Activated T-cell treated with anti-CD3 and anti-CD28 coated beads for 1 hour (primary cell): ENCODE measurements around the gene KRTAP10-11.
"Not testable (repeated sequence)": the region's sequence is repeated elsewhere in the genome, so short reads cannot be mapped to it uniquely, and the experiment has no call there.

ENCODE experiments used
- DNase-seq: peaks from one replicate; pipeline ENCODE4 v3.0.0-alpha.2; 2020; ENCODE audit warnings: low read depth

The KRTAP10-11 gene

DNA sequence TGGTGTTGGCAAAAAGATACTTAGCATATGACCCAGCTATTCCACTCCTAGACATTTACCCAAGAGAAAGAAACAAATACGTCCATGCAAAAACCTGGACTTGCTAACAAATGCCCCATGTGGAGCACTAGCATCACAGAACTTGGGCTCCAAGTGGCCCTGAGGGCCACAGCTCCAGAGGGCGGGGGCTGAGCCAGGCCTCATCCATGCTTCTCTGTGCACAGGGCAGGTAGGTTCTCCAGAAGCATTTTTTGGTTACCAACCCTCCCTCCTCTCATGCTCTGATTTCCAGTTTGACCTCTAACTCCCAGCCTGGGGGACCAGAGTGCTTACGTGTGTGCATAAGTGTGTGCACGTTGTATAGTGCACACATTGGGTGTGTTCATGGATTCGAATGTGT is 18.5 kb downstream of the KRTAP10-11 start:
- no peak for DNase-seq

- no peak for DNase-seq
Observed at GRCh38 chr21:44666401-44667320, 20.4 kb downstream of the KRTAP10-11 start, which contains the start of gene KRTAP12-2. Gene KRTAP12-2, minus strand, starts transcription at chr21:44666927. Its CDS starts 41 bp downstream, at chr21:44666886.

DNA sequence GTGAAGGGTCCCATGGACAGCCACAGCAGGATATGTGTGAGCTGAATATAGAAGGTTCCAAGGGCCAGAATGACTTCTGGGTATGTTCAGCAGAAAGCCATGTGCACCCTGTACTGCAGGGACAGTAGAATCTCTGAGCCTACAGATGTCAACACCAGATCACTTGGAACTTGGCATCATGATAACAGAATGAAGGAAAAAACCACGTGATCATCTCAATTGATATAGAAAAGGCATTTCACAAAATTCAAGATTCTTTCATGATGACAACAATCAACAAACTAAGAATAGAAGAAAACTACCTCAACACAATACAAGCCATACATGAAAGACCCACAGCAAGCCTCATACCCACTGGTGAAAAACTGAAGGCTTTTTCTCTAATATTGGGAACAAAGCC is 21.4 kb downstream of the KRTAP10-11 start:
- DNase-seq: no peak

- DNase-seq: no peak
Observed at GRCh38 chr21:44670642-44671432, 24.6 kb downstream of the KRTAP10-11 start.

DNA sequence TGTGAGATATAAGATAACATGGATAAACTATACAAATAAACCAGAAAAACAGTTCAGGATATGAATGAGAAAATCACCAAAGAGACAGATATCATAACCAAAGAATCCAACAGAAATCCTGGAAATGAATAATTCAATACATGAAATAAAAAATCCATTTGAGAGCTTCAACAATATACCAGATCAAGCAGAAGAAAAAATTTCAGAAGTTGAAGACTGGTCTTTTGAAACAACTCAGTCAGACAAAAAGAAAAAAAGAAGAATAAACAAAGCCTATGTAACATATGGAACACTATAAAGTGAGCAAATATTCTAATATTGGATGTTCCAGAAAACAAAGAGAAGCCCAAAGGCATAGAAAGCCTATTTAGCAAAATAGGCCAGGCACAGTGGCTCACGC is 25.7 kb downstream of the KRTAP10-11 start:
- DNase-seq: no peak

- no peak for DNase-seq
Observed at GRCh38 chr21:44677881-44678280, 31.7 kb downstream of the KRTAP10-11 start.

- no peak for DNase-seq
Observed at GRCh38 chr21:44681152-44681551, 34.9 kb downstream of the KRTAP10-11 start.

GRCh38 chr21:44681861-44682579 is 35.8 kb downstream of the KRTAP10-11 start, which contains the start of gene KRTAP12-1:
Gene KRTAP12-1, minus strand, starts transcription at chr21:44682163. Its CDS starts 40 bp downstream, at chr21:44682123.
- no peak for DNase-seq

DNA sequence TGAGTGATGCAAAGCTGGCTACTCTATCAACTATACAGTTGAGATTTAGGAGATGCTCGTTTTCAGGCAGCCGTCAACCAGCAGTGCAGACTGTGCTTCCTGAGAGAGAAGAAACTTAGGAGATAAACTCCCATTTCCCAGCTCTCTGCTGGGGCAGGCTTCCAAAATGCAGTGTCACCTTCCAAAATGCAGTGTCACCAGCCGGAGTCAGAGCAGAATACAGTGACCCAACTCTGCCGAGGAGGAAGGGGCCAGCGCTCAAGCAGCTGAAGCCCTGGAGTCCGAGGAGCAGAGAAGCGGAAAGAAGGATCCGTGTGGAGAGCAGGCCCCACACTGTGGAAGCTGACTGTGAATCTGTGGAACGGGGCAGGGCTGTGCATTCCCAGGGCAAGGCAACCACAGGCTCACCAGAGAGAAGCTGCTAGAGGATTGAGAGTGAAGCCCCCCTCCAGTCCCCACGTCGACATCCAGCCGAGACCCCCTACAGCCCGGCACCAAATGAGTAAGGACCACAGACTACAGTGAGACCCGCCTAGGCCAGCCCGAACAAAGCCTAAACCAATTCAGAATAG is 36.5 kb downstream of the KRTAP10-11 start:
- no peak for DNase-seq

DNA sequence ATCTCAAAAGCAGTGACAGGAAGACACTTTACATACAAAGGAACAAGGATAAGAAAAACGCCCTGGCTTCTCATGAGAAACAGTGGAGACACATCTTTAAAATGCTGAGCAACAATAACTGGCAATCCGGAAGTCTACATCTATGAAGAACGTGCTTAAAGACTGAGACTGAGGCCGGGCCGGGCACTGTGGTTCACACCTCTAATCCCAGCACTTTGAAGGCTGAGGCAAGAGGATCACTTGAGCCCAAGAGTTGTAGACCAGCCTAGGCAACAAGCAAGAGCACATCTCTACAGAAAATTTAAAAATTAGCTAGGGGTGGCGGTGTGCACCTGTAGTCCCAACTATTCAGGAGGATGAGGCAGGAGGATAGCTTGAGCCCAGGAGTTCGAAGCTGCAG is 37.9 kb downstream of the KRTAP10-11 start:
- no peak for DNase-seq

DNA sequence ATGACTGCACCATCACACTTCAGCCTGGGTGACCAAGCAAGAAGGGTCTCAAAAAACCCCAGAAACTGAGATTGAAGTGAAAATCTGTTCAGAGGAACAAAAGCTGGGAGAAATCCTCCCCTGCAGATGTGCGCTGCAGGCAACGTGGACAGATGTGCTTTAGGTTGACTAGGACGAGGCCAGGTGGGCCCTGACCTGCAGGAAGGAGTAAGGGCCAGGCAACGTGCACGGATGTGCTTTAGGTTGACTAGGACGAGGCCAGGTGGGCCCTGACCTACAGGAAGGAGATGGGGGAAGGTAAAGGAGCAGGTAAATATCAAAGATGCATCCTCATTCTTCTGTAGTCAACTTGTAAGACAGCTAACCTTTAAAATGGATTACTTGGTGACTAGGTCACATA is 38.3 kb downstream of the KRTAP10-11 start:
- DNase-seq: no peak

GRCh38 chr21:44685050-44685449 is 38.8 kb downstream of the KRTAP10-11 start:
- not testable (repeated sequence) for DNase-seq

GRCh38 chr21:44686000-44686781 is 40.0 kb downstream of the KRTAP10-11 start:
- no peak for DNase-seq

DNA sequence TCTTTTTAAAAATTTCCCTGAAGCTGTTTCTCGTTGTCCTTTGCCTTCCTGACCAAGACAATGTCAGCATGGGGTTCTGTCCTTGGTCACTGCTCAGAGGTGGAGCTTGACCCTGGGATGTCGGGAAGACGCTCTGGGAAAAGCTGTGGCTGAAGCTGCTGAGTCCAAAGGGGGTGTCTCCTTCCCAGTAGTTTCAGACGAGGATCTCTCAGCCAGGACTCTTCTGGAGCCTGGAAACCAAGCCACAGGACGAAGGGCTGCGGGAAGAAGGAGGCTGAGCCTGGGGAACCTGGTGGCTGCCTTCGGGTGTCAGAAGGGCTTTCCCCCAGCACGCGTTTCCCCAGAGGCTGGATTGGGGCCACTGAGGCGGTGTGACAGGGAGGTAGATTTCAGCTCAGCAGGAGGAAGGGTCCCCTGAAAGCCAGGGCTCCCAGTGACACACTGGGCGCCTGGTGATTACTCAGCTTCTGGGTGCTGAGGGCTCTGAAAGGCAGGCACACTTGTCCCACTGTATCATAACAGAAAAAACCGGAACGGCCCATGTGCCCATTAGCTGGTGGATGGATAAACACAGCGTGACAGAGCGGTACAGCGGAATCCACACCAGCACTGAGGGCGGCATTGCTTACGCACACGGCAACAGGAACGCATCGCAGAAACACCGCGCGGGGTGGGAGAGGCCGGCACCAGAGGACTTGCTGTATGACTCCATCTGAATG is 40.8 kb downstream of the KRTAP10-11 start:
- DNase-seq: no peak

DNA sequence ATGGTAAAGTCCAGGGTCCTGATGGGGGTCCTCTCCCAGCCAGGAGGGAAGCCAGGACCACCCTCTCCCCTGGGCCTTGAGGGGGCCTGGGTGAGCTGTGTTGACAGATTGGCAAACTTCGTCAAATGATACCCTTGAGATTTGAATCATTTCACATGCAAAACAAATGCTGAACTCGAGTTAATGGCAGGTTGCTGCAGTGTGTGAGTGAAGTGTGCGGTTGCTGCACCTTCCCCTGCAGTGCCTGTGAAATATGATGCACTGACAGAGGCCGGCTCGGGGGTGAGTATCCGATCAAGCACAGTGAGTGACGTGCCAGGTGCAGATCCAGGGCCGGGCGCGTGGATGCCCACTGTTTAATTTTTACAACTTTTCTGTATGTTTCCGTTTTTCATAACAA is 41.5 kb downstream of the KRTAP10-11 start:
- no peak for DNase-seq

DNA sequence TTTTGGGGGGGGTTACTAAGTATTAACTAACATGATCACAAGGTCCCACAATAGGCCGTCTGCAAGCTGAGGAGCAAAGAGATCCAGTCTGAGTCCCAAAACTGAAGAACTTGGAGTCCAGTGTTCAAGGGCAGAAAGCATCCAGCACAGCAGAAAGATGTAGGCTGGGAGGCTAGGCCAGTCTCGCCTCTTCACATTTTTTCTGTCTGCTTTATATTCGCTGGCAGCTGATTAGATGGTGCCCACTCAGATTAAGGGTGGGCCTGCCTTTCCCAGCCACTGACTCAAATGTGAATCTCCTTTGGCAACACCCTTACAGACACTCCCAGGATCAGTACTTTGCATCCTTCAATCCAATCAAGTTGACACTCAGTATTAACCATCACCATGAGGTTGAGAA is 43.5 kb downstream of the KRTAP10-11 start:
- not testable (repeated sequence) for DNase-seq

DNA sequence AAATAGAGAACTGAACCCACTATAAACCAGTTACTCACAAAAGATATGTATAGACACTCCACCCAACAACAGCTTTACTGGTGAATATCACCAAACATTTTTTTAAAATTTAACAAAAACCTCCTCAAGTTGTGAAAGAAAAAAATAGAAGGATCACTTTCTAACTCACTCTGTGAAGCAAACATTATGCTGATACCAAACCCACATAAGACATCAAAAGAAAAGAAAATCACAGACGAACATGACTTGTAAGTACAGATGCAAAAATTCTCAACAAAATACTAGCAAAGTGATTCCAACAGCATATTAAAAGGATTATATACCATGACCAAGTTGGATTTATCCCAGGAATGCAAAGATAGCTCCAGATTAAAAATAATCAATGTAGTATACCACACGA is 45.5 kb downstream of the KRTAP10-11 start:
- DNase-seq: no peak

GRCh38 chr21:44692798-44693512 is 46.7 kb downstream of the KRTAP10-11 start:
- DNase-seq: no peak

- DNase-seq: no peak
Observed at GRCh38 chr21:44694776-44695175, 48.6 kb downstream of the KRTAP10-11 start.

DNA sequence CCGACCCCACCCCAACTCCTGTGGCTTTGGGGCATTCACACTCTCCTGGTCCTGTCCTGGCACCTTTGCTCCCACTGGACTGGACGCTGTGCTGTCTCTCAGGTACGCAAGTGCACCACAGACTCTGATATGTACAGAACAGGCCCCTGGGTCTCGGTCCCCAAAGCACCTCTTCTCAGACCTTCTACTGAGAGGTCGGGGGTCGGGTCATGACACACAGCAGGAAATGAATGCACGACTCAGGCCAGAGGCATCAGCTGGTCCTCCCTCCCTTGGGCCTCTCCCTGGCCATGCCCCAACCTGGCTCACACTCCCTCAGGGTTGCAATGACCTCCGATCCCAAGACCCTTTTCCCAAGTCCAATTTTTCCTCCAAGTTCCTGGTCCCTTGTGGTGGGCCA is 49.0 kb downstream of the KRTAP10-11 start:
- no peak for DNase-seq
